GDM1 (cell line): ENCODE measurements around the gene ARFGAP3.
"Not testable (repeated sequence)": the region's sequence is repeated elsewhere in the genome, so short reads cannot be mapped to it uniquely, and the experiment has no call there.

Experiments used
- DNase-seq: peaks from one replicate; lab custom pipeline; 2025; lab: John Stamatoyannopoulos, UW

Gene ARFGAP3

DNA sequence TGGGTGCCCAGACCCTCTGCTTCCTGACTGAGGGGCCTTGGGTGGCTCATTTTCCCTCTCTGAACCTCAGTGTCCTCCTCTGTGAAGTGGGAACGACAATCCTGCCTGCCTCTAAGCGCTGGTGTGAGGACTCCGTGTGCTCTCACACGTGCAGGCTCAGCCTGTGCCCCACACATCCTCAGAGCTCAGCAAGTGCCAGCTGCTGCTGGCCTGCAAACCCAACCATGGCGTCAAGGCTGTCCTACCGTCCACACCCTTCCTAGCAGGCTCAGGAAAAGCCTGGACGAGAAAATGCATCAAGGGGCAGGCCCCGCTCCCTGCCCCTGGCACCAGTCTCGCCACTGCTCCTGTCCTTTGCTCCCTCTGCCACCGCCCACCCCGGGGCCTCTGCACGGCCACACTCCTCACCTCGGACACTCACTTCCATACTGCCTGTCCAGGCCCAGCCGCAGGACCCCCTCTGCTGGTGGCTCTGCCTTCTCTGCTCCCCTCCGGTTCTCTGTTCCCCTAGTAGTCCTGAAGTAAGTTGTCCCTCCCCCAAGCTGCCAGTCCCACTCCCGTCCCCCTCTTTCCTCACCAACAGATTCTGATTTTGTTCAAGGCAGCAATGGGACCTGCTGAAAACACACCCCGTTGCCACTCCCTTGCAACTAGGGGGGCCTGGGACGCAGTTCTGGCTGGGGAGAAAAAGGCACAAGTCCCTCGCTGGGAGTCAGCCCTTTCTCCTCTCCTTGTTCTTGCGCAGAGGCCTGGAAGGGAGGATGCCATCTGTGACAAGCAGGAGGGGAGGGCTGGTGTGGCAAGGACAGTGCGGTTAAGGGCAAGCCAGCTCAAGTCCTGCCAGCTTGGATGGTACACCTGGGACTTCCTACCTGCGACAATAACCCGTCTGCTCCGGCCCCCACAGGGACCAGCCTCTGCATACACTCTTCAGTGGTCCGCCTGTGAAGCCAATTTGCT, 62.2 kb downstream of the ARFGAP3 start:
- no peak for DNase-seq

DNA sequence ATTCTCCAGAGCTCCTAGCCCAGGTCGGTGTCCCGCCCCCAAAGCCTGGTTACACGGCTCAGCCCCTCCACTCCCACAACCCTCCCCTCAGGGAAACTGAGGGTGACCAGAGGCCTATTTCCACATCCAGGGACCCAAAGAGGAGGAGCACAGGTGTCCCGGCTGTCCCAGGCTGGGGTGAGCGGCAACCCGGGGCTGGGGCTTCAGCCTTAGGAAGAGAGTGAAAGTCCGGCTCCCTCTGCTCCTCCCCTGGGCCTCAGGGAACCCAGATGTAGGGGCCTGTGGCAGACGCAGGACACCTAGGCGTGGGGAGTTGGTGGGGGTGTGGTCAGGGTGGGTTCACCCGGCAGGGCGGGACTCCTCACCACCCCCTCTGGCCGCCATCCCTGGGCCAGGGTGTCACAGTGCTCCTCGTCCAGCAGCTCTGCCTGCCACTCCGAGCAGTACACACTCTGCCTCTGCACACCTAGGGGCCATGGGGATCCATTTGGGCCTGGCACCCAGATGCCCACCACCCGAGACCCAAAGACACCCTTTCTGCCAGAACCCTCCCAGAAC, 63.1 kb downstream of the ARFGAP3 start:
- no peak for DNase-seq

DNA sequence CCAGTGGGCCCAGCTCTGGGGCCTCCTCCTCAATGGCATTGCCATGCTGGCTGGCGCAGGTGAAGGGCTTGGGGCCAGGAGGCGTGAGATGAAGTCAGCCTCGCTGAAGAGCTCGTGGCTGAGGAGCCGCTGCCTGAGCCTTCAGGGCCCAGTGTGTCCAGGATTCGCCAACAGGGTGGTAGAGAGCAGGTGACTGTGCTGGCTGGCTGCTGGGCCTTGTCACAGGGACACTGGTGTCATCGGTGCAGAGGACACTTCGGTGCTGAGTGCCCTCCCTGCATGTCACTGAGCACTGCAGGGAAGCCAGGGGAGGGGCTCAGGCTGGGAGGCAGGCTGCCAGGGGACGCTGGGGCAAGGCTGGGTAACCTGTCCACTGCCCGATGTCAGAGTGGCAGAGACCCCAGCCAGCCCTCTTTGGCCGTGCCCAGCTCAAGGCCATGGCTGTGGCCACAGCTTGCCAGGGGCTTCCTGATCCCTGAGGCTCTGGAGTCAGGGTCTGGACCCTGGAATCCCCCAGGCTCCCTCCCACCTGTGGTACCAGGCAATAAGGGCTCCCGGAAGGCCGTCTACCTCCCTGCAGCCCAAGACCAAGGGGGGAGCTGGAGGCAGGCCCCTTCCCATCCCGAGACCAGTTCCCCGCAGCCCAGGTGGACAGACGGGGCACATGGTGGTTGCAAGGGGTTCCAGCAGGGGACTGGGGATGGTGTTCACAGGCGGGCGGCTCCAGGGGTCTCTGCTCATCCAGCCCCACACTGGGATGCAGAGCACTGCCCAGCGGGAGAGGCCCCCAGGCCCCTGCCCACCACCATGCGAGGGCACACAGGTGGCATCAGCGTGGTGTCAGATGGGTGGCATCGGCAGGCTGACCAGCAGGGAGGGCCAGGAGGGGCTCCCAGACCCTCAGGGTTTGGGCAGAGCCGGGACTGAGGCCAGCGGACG, 63.9 kb downstream of the ARFGAP3 start:
- no peak for DNase-seq

DNA sequence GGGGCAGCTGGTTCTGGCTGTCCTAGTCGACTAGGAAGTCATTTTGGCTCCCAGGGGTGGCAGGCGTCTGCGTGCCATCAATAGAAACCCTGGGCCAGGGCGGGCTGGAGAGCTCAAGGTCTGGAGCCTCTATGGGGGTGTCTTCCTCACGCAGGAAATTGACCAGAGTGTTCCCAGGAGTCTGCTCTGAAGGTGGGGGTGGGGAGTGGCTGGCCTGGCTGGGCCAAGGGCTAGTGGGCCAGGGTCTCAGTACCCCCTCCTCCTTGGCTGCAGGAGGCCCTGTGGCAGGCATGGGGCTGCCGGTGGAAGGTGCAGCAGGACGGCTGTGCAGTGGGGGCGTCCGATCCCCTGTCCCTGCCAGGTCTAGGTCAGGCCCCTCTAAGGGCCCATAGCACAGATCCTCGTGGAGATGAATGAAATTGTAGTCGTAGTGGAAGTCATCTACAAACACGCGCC, 64.6 kb downstream of the ARFGAP3 start:
- DNase-seq, result no peak

DNA sequence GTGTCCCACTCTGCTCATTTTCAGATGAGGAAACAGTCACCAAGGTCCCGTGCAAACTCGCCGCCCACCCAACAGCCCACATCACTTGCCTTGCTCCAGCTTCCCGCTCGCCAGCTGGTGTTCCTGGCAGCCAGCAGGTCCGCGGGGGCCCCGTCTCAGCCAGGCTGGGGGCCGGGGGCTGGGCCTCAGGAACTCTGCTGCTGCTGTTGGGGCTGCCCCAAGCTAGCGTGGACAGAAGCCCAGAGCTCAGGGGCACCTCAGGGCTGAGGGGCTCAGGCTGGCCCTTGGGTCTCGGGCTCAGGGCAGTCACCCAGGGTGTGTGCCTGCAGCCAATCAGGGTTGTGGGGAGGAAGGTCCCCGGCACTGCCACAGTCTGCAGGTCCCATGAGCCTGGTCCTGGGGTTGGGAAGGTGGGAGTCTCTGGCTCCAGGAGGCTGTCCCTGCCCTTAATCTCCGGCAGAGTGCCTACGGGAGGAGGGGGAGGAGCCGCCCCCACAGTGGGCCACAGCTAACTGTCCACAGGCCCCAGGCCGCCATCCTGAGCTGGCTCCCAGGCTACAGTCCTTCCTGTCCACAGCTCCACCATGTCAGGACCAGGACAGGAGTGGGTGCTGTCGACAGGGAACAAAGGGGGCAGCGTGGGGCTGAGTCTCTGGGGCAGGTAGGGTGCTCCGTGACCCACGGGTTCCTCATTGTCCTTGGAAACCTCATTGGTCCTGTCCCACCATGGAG, 65.2 kb downstream of the ARFGAP3 start:
- no peak for DNase-seq

DNA sequence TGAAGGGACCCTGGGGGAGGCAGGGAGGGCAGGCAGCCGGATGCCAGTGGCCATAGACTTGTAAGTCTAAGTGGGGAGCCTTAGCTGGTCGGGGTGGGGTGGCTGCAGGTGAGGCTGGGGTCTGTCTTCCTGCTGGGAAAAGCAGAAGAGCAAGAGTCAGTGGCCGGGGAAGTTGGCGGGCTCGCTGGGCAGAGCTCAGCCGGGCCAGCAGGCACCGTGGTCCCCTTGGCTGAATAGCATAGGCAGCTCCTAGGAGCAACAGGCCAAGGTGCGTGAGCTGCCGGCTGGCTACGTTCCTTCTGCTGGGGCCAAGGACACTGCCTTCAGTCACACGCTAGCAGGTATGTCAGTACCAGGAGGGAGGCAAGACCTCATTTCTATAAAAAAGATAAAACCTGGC, 68.6 kb downstream of the ARFGAP3 start:
- DNase-seq, result no peak

DNA sequence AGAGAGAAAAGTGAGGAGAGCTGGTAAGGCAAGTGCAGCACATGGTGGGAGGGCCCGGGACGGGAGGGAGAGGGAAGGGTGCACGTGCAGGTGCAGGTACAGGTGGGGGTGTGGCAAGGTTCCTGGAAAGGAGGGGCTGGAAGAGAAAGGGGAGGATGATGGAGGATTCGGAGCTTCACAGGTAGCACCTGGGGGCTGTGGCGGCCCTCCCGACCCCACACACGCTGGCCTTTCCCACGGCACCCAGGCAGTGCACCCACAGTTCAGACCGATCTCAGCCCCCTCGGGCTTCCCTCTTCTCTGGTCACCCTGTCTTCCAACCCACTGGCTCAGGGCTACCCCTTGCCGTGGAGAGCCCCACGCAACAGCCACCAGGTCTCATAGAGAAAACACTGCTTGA, 69.1 kb downstream of the ARFGAP3 start:
- DNase-seq, result no peak

DNA sequence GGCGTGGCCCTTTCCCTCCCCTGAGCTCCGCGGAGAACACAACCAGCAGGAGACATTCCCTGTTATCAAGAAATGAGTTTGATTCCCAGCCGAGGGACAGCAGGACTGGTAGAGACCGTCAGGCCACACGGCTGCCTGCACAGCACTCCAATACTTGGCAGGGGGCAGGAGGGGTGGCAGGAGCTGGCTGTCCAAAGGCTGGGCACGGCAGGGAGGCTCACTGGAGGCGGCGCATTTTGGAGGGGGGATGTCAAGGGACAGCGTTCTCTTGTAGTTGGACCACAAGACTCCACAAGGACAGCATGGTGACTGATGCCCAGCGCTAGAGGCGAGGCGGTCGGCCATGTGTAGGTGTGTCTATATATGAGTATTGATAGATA, 69.7 kb downstream of the ARFGAP3 start:
- no peak for DNase-seq

DNA sequence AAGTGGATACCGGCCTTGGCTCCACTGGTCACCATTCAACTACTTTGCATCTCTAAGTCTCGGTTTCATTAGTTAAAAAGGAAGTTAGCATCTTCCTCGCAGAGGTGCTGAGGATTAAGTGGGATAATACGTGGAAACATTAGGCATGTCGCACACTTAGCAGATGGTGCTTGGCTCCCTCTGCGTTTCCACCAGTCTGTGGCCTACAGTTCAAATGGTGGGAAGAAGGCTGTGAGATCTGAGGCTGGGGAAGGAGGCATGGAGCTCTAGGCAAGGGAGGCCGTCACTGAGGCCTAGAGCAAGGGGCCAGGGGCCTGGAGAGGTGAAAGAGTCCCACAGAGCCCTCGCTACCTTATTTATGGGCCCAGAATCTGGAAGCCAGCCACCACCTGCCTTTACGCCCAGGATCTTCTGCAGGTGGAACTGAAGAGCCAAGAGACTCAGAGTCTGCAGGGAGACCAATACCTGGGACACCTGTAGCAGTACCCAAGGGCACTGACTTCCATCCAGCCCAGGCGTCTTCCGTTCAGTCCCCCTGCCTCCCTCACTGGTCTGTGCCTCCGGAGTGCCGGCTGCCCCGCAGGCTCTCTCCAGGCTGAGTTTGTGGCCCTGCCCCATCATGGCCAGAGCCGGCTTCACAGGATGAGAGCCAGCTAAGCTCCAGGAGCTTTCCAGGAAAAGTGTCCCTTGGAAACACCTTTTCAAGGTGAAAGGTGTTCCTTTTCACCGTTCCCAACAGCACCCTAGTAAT, 70.3 kb downstream of the ARFGAP3 start:
- DNase-seq, result no peak

DNA sequence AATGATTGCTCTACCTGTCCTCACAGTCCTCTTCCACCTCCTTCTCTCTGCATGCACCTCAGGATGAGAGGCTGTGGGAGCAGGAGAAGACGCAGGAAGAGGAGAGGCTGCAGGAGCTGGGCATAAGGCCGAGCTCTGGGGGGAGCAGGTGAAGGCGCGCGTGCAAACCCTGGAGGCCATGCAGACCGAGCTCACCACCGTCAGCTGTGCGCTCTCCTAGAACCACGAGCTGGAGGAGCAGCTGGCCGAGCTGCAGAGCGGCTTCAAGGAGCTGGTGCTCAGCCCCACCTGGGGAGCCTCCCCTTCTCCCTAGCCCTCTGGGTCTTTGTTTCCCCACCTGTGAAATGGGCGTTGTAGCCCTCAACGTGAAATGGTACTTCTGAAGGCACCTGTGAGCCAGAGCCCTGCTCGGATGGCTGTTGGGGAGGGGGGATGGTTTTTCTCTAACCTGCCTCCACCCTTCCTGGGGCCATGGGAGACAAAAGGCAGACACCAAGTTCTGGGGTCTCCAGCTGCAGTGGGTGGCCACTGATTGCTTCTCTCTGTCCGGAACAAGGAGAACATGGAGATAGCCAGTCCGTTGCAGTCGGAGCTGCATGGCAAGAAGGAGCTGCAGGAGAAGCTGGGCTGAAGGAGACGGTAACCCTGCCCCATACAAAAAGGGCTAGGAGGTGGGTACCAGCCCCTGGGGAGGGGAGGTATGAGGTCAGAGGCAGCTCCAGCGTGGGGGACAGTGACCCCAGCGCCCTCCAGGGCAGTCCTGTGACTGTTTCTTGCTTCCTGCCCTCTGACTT, 71.2 kb downstream of the ARFGAP3 start:
- no peak for DNase-seq

DNA sequence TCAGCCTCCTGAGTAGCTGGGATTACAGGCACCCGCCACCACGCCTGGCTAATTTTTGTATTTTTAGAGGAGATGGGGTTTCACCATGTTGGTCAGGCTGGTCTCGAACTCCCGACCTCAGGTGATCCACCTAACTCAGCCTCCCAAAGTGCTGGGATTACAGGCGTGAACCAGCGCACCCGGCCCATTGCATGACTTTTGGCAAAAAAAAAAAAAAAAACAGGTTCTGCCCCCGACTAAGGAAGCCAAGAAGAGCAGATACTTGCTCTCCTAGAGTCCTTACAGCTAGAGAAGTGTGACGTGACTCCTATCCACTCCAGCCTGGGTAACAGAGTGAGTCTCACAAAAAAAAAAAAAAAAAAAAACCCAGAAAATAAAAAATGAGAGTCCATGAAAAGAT, 74.8 kb downstream of the ARFGAP3 start:
- not testable (repeated sequence) for DNase-seq

DNA sequence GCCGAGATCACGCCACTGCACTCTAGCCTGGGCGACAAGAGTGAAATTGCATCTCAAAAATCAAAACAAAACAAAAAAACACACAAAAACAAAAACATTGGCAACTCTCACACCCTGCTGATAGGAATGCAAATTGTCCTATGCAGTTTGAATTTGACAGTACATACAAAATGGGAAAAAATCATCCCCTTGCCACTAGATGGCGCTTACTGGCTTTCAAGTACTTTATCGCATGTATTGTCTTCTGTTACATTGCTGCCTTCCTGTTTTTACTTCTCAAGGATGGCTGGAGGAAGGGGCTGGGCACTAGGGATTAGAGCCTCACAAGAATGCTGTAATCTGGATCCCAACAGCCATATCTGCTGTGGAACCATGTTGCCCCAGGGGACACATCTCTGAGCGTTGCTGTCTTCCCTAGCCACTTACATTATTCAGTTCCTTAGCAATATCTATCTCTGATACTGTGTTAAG, 77.0 kb downstream of the ARFGAP3 start:
- DNase-seq, result peak; percentile 69

DNA sequence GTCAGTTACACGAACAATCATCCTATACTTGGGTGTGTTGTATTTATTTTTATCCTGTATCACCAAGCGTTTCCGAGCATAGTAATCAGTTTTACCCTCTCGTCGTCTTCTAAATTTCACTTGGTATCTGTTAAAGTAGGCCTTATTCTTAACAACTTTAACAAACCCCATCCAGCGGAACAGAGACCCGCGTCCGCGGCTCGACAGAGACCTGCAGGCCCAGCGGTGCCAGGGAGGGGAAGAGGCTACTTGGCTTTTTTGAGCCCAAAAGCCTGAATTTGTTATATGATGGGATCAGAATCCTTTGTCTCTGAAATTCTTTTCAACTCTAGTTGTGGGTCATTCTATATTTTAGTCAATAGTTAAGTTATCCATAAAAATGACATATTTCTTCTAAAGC, 79.9 kb downstream of the ARFGAP3 start:
- no peak for DNase-seq

DNA sequence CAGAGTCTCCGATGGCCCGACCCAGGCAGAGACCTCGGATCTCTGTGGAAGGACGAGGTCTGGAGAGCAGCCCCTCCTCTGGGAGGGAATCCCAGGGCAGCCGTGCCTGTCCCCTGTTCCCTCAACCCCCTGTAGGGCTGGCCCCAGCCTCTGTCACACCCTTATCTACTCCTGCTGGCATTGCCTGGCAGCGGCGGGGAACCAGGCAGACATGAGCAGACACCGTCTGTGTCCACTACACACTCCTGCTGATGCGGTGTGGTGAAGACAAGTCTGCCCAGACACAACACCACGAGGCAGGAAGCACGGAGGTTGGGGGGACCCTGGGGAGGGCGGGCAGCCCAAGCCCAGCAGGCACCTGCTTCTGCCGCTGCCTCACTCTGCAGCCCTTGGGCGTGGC, 83.9 kb downstream of the ARFGAP3 start:
- DNase-seq, result no peak

DNA sequence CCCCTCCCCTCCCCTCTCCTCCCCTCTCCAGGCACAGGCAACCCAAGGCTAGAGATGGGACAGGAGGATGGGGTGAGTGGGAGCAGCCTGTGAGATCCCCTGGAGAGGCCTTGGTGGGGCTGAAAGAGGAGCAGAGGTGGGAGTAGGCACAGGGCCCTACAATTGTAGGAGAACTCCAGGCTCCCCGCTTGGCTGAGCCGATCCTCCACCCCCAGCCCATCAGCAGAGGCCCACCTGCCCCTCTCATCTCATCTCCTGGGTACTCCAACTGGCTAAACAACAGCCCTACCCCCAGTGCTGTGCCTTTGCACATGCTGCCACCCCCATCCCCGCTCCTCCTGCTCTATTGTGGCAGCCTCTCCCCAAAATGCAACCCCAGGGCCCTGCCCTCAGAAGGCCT, 84.4 kb downstream of the ARFGAP3 start:
- DNase-seq, result no peak

DNA sequence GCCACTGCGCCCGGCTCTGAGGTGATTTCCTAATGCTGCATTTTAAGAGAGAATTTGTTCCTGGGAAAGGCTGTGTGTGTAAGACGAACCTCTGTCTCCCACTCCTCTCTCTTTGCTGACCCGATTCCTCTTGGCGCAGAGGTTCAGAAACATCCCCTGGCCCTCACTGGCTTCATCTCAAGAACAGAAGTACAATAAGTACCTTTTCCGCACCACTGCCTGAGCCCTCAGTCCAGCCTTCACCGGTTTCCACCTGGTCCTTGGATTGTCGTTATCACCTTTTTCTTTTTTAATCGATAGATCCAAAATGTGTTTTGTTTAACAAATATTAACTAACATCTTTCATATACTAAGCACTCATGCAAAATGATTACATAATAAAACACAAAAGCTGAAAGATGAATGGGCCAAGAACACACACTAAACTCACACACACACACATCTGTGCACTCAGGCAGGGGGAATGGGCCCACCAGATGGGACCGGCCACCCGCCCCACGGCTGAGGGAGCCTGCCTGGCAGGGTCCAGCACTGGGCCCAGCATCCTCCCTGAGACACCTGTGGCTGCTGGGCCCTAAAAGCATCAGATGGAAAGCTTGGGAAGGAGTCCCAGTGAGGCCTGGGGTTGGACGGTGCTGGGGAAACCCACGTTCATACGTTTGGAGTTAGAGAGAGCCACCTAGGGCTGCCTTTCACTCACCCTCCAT, 86.0 kb downstream of the ARFGAP3 start:
- DNase-seq, result no peak

DNA sequence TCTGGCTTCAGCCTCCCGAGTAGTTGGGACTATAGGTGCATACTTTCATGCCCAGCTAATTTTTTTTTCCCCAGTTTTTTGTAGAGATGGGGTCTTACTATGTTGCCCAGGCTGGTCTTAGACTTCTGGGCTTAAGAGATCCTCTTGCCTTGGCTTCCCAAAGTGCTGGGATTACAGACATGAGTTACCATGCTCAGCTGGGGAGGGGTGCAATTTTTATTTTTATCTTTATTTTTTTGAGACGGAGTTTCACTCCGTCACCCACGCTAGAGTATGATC, 86.7 kb downstream of the ARFGAP3 start:
- no peak for DNase-seq

DNA sequence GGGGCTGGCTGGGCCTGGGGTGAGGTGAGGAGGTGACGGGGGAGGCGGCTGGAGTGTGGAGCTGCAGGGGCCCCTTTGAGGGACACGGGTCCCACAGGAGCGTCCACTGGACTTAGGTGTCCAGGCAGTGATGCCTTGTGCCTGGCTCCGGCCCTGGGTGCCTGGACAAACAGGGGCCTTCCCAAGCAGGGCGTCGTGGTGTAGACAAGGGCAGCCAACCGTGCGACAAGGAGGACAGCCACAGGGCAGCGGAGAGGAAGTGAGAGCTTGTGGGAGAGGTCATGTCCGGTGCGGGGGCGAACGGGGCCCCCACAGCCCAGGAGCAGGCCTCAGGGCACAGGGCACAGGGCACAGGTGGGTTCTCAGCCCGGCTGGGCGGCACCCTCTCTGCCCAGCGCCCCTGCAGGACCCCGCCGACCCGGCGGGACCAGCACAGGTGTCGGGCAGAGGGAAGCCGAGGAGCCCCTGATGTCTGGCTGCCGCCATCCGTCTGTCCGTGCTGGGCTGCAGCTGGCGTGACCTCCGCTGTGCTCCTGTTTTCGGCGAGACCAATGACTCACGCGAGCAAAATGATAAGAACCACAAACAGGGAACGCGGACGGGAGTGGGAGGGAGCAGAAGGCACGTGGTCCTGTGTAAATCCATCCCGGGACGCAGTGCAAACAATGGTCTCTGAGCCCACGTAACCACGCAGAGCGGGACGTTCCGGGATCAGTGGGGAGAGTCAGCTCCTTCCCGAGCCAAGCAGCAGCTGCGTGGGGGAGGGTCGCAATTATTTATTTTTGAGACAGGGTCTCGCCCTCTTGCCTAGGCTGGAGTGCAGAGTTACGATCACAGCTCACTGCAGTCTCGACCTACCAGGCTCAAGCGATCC, 87.3 kb downstream of the ARFGAP3 start:
- no peak for DNase-seq

DNA sequence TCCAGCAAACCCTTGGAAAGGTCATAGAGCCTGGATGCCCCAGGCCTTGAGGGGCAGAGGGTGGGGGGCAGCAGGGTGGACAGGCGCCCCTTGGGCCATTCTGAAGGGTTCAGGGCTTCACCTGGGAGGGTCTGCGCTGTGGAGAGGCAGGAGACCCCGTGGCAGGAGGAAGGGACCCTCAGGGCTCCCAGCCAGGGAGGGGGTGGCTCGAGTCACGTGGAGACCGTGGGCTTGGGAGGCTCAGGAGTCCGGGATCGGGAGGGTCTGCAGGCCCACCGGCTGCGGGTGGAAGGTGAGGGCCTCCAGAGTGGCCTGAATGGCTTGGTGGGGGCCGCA, 87.9 kb downstream of the ARFGAP3 start:
- DNase-seq, result no peak
